ENCODE data around the gene PHF21A.
"Not testable (repeated sequence)": the region's sequence is repeated elsewhere in the genome, so short reads cannot be mapped to it uniquely, and the experiment has no call there.

The PHF21A gene

GRCh38 chr11:46117842-46118241 lies 3.4 kb downstream of the PHF21A start:
- ATAC-seq (replicated peaks; ENCODE audit: extremely low read depth, poor library complexity, severe bottlenecking) = no peak
- Mint-ChIP-seq H3K9me3 (no peaks in the 10 kb centered on the region), H3K4me3 (peak overlapping the region; percentile 98), H3K4me1 (peaks cover 54% of the 10 kb centered on the region), H3K27me3 (no peaks in the 10 kb centered on the region), H3K27ac (ENCODE audit: low read depth) (peak overlapping the region; percentile 97), H3K36me3 (ENCODE audit: insufficient read depth) (peaks cover 26% of the 10 kb centered on the region)
- DNase-seq (ENCODE audit: low spot score in 2 of 2) = no peak

DNA sequence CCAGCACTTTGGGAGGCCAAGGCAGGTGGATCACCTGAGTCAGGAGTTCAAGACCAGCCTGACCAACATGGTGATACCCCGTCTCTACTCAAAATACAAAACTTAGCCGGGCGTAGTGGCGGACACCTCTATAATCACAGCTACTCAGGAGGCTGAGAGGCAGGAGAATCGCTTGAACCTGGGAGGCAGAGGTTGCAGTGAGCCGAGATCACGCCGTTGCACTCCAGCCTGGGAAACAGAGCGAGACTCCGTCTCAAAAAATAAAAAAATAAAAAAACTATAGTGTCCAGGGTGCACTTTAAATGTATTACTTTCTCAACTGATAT lies 4.6 kb downstream of the PHF21A start:
- not testable (repeated sequence) for ATAC-seq (replicated peaks; ENCODE audit: extremely low read depth, poor library complexity, severe bottlenecking); H3K27me3 Mint-ChIP-seq; DNase-seq (ENCODE audit: low spot score in 2 of 2); H3K9me3 Mint-ChIP-seq
- H3K4me1 Mint-ChIP-seq = peaks cover 54% of the 10 kb centered on the region
- peaks cover 22% of the 10 kb centered on the region for H3K36me3 Mint-ChIP-seq (ENCODE audit: insufficient read depth)
- peak overlapping the region; percentile 97 for H3K27ac Mint-ChIP-seq (ENCODE audit: low read depth)
- peak overlapping the region; percentile 98 for H3K4me3 Mint-ChIP-seq

GRCh38 chr11:46116007-46116711 lies 5.1 kb downstream of the PHF21A start:
- Mint-ChIP-seq H3K27me3 (no peaks in the 10 kb centered on the region), H3K4me3 (peak overlapping the region; percentile 98), H3K9me3 (no peaks in the 10 kb centered on the region), H3K27ac (ENCODE audit: low read depth) (peak overlapping the region; percentile 97), H3K4me1 (peaks cover 54% of the 10 kb centered on the region), H3K36me3 (ENCODE audit: insufficient read depth) (peaks cover 20% of the 10 kb centered on the region)
- no peak for ATAC-seq (replicated peaks; ENCODE audit: extremely low read depth, poor library complexity, severe bottlenecking)
- no peak for DNase-seq (ENCODE audit: low spot score in 2 of 2)

- Mint-ChIP-seq H3K4me3 (peak overlapping the region; percentile 27), H3K27me3 (no peaks in the 10 kb centered on the region), H3K36me3 (ENCODE audit: insufficient read depth) (peaks cover 12% of the 10 kb centered on the region), H3K4me1 (peaks cover 54% of the 10 kb centered on the region), H3K27ac (ENCODE audit: low read depth) (peak overlapping the region; percentile 89), H3K9me3 (no peaks in the 10 kb centered on the region)
- no peak for ATAC-seq (replicated peaks; ENCODE audit: extremely low read depth, poor library complexity, severe bottlenecking)
- DNase-seq (ENCODE audit: low spot score in 2 of 2) = no peak
These were observed 6.3 kb downstream of the PHF21A start for GRCh38 chr11:46114961-46115360.

GRCh38 chr11:46114378-46114777 lies 6.9 kb downstream of the PHF21A start:
- Mint-ChIP-seq H3K4me1 (peaks cover 50% of the 10 kb centered on the region), H3K36me3 (ENCODE audit: insufficient read depth) (peaks cover 8% of the 10 kb centered on the region), H3K9me3 (no peaks in the 10 kb centered on the region), H3K27me3 (no peaks in the 10 kb centered on the region), H3K27ac (ENCODE audit: low read depth) (peak overlapping the region; percentile 89), H3K4me3 (no peak overlapping the region)
- DNase-seq (ENCODE audit: low spot score in 2 of 2) (no peak), ATAC-seq (replicated peaks; ENCODE audit: extremely low read depth, poor library complexity, severe bottlenecking) (no peak)

- DNase-seq (ENCODE audit: low spot score in 2 of 2) = no peak
- no peak overlapping the region for H3K4me3 Mint-ChIP-seq
- peak; percentile 99 for ATAC-seq (replicated peaks; ENCODE audit: extremely low read depth, poor library complexity, severe bottlenecking)
- peaks cover 42% of the 10 kb centered on the region for H3K4me1 Mint-ChIP-seq
- H3K27me3 Mint-ChIP-seq = no peaks in the 10 kb centered on the region
- peaks cover 5% of the 10 kb centered on the region for H3K36me3 Mint-ChIP-seq (ENCODE audit: insufficient read depth)
- no peak overlapping the region for H3K27ac Mint-ChIP-seq (ENCODE audit: low read depth)
- no peaks in the 10 kb centered on the region for H3K9me3 Mint-ChIP-seq
These were observed 8.2 kb downstream of the PHF21A start for GRCh38 chr11:46112961-46113607.

GRCh38 chr11:46108751-46109150 lies 12.5 kb downstream of the PHF21A start:
- Mint-ChIP-seq H3K9me3 (no peaks in the 10 kb centered on the region), H3K4me1 (peaks cover 40% of the 10 kb centered on the region), H3K36me3 (ENCODE audit: insufficient read depth) (no peaks in the 10 kb centered on the region), H3K27ac (ENCODE audit: low read depth) (no peak overlapping the region), H3K27me3 (no peaks in the 10 kb centered on the region), H3K4me3 (no peak overlapping the region)
- DNase-seq (ENCODE audit: low spot score in 2 of 2) (no peak), ATAC-seq (replicated peaks; ENCODE audit: extremely low read depth, poor library complexity, severe bottlenecking) (no peak)

- no peak for ATAC-seq (replicated peaks; ENCODE audit: extremely low read depth, poor library complexity, severe bottlenecking)
- Mint-ChIP-seq H3K27ac (ENCODE audit: low read depth) (no peak overlapping the region), H3K4me1 (peaks cover 38% of the 10 kb centered on the region), H3K36me3 (ENCODE audit: insufficient read depth) (no peaks in the 10 kb centered on the region), H3K27me3 (no peaks in the 10 kb centered on the region), H3K4me3 (no peak overlapping the region), H3K9me3 (no peaks in the 10 kb centered on the region)
- no peak for DNase-seq (ENCODE audit: low spot score in 2 of 2)
These were observed 13.5 kb downstream of the PHF21A start for GRCh38 chr11:46107780-46108179.

GRCh38 chr11:46107408-46107718 lies 13.9 kb downstream of the PHF21A start:
- no peaks in the 10 kb centered on the region for H3K27me3 Mint-ChIP-seq
- no peak for ATAC-seq (replicated peaks; ENCODE audit: extremely low read depth, poor library complexity, severe bottlenecking)
- H3K36me3 Mint-ChIP-seq (ENCODE audit: insufficient read depth) = no peaks in the 10 kb centered on the region
- H3K4me1 Mint-ChIP-seq = peaks cover 42% of the 10 kb centered on the region
- no peaks in the 10 kb centered on the region for H3K9me3 Mint-ChIP-seq
- no peak overlapping the region for H3K27ac Mint-ChIP-seq (ENCODE audit: low read depth)
- H3K4me3 Mint-ChIP-seq = no peak overlapping the region
- DNase-seq (ENCODE audit: low spot score in 2 of 2) = no peak

DNA sequence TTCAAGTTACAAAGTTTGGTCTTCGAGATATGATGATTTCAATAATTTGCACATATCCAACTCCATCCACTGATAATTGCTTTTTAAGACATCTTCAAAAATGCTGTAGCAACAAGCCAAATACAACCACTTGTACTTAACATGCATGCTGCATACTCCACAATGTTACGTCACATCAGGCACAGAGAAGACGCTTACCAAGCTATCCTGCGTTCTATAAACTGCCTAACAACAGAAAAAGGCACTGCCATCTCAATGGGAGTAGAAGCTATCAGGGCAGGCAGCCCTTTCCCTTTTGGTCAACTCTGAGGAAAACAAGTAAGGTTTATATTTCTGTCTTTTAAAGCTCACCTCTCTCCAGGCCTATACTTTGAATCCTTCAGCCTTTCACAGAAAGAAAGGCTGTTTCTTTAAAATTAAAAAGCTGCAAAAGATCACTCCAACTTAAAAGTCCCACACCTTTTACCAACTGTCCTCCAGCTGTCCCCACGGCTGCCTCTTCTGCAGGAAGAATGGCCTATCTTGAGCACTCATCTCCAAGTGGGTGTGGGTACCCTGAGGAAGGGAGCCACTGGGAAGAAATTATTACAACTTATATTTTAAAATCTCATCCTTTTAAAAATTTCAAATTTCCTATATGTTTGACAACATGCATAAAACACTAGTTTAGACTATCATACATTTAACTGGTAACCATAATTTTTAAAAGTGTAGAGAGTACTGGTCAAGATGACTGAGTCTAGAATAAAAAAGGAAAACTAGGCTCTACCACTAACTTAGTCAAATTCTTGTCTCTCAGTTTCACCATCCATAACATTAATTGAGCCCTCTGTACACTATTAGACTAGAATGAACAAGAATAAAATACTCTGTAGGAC lies 14.5 kb downstream of the PHF21A start:
- H3K27me3 Mint-ChIP-seq = no peaks in the 10 kb centered on the region
- no peaks in the 10 kb centered on the region for H3K36me3 Mint-ChIP-seq (ENCODE audit: insufficient read depth)
- no peaks in the 10 kb centered on the region for H3K9me3 Mint-ChIP-seq
- no peak overlapping the region for H3K4me3 Mint-ChIP-seq
- ATAC-seq (replicated peaks; ENCODE audit: extremely low read depth, poor library complexity, severe bottlenecking) (no peak), DNase-seq (ENCODE audit: low spot score in 2 of 2) (no peak)
- H3K4me1 Mint-ChIP-seq = peaks cover 43% of the 10 kb centered on the region
- H3K27ac Mint-ChIP-seq (ENCODE audit: low read depth) = no peak overlapping the region

GRCh38 chr11:46105926-46106325 lies 15.3 kb downstream of the PHF21A start:
- H3K27me3 Mint-ChIP-seq = no peaks in the 10 kb centered on the region
- ATAC-seq (replicated peaks; ENCODE audit: extremely low read depth, poor library complexity, severe bottlenecking) (no peak), DNase-seq (ENCODE audit: low spot score in 2 of 2) (no peak)
- peaks cover 46% of the 10 kb centered on the region for H3K4me1 Mint-ChIP-seq
- H3K27ac Mint-ChIP-seq (ENCODE audit: low read depth) = peak overlapping the region; percentile 67
- no peak overlapping the region for H3K4me3 Mint-ChIP-seq
- no peaks in the 10 kb centered on the region for H3K9me3 Mint-ChIP-seq
- no peaks in the 10 kb centered on the region for H3K36me3 Mint-ChIP-seq (ENCODE audit: insufficient read depth)

GRCh38 chr11:46105134-46105628 lies 16.1 kb downstream of the PHF21A start:
- no peak for DNase-seq (ENCODE audit: low spot score in 2 of 2)
- no peaks in the 10 kb centered on the region for H3K27me3 Mint-ChIP-seq
- peak overlapping the region; percentile 67 for H3K27ac Mint-ChIP-seq (ENCODE audit: low read depth)
- no peak overlapping the region for H3K4me3 Mint-ChIP-seq
- no peaks in the 10 kb centered on the region for H3K9me3 Mint-ChIP-seq
- peaks cover 52% of the 10 kb centered on the region for H3K4me1 Mint-ChIP-seq
- H3K36me3 Mint-ChIP-seq (ENCODE audit: insufficient read depth) = no peaks in the 10 kb centered on the region
- no peak for ATAC-seq (replicated peaks; ENCODE audit: extremely low read depth, poor library complexity, severe bottlenecking)
